Islet of Langerhans (tissue), 1 donor: Measurements from ENCODE around the gene JAM3.

Experiments
- FAIRE-seq: peaks from one replicate; lab custom pipeline; 2011; peaks lifted over from hg19 to GRCh38; lab: Jason Lieb, UNC

JAM3 gene

DNA sequence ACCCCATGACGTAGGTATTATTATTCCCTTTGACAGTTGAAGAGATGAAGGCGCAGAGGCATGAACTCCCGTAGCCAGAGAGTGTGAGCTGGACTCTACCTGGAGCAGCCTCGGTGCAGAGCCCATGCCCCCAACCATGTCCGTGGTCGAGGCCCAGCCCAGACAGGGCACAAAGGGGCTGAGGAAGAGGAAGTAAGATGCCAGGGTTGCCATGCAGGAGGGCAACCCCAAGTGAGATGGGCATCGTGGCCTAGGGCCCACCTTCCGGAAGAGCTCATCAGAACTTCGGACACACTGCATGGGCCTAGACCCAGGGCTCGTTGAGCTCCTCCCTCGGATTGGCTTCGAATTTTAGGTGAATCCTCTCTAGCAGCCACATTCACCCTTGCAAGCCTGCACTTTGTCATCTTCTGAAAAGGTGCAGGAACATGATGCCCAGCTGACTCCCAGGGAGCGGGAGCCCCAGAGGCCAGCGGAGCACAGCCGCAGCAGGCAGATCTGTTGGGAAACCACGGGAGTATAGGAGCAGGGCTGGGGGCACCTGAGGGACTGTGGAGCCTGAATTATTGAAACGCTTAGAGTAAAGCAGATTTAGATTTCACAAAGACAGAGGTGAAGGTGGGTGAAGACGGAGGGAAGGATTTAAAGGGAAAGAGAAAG is 29.0 kb upstream of the JAM3 start:
- no peak for FAIRE-seq

DNA sequence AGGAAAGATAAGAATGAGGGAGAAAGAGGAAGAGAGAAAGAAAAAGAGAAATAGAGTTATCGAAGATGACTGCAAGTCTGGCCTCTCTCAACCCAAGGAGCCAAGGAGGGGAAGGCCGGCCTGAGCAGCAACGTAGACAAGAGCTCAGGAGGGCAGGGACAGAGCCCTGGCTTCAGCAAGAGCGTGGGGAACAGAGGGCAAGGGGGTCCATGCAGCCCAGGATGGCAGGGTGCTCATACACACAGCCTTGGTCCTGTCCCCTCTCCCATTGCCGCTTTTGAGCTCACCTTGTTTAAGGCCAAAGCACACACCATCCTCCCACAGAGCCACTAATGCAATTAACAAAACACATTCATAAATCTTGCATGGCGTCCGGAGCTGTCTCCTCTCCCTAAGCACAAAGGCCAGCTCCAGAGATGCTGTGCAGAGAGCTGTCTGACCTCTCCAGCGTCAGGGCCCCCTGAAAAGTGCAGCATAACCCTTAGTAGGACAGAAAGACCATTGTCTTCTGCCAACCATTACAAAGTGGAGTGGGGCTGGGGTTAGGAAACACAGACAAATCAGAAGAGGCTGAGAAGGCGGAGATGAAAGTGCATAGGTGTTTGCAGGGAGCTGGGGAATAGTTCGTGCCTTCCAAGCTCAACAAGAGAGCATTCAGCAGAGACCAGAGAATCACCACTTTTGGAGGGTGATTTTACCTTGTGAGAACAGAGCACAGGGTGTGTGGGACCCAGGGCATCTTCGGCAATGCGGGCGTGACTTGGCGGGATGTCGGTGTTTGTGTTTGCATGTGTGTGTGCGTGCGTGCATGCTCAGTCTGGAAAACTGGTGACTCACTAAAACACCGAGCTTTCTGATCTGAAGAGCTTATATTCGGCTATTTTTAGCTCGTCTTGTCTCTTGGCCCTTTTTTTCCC is 28.2 kb upstream of the JAM3 start:
- no peak for FAIRE-seq

DNA sequence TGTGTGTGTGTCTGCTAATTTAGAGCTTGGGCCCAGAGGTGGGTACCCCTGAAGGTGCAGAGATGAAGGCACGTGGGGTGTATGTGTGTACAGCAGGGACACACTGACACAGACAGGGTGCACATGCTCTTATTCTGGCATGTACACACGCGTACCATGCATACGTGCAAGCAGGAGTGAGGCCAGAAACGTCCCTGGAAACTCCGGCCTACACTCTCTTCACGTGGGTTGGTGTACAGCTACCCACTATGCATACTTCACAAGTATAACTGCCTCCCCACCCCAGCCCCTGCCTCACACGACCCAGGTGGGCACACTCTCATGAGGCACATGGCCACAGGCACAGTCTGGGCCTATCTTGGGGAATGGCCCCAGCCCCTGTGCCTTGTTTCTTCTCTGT is 27.5 kb upstream of the JAM3 start:
- no peak for FAIRE-seq

GRCh38 chr11:134041791-134042696 is 26.8 kb upstream of the JAM3 start:
- FAIRE-seq, result no peak

GRCh38 chr11:134043821-134044420 is 25.0 kb upstream of the JAM3 start:
- no peak for FAIRE-seq

DNA sequence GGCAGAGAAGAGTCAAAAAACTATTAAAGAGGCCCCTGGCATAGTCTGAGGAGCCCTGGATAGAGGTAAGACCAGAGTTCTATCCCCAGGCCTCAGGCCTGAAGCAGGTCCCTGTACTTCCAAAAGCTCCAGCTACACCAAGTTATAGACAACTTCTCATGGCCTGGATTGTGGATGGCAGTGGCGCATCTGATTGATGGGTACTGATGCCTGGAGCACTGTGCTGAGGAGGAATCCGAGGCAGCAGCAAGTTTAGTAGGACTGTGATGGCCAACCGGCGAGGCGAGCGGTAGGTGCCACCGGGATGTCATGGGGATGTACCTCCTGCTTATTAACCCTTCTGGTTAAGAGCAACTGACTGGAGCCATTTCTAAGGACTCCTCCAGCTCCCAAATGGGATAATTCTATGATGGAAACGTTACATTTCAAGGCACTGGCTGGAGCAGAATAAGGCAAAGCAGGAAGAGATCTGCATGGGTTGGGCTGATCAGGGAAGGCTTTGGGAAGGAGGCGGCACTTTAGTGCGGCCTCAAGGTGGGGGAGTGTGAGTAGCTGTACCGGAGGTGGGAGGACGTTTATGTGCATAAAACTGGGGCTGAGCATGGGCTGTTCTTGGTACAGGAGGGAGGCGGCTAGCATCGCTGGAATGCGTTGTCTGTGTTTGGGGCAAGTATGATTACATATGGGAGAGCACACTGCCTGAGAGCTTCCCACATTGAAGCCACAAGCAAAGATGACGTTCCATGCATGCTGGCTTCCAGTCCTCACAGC is 24.2 kb upstream of the JAM3 start:
- no peak for FAIRE-seq

DNA sequence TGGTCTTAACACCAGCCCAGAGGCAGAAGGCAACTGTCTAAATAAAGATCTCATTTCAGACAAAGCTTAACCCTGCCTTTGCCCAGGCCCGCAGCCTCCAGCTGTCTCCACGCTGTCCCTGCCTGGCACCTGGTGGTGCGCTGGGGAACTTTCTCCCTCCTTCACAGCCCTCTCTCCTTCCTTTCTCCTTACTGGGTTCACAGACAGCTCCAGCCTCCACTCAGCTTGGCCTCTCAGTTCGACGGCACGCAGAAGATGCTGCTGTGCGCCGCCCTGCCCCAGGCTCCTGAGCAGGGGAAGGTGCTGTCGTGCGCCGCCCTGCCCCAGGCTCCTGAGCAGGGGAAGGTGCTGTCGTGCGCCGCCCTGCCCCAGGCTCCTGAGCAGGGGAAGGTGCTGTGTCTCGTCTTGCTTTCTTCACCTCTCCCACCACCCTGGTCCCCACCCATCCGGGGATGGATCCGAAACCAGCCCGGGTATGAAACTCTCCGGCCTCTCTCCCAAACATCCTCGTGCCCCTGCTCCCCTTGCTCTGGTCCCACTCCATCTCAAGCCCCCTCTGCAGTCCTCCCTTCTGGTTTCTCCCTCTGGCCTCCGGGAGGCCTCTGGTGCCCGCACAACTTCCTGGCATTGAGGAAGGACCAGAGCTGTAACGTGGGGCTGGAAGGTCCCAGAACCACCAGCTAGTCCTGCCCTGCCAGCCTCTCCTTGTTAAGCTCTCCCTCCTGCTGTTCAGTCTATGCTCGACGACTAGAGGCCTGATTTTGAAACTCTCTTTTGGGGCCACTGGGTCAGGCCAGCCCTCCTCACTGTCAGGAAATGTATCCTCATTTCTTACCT is 22.9 kb upstream of the JAM3 start:
- no peak for FAIRE-seq

DNA sequence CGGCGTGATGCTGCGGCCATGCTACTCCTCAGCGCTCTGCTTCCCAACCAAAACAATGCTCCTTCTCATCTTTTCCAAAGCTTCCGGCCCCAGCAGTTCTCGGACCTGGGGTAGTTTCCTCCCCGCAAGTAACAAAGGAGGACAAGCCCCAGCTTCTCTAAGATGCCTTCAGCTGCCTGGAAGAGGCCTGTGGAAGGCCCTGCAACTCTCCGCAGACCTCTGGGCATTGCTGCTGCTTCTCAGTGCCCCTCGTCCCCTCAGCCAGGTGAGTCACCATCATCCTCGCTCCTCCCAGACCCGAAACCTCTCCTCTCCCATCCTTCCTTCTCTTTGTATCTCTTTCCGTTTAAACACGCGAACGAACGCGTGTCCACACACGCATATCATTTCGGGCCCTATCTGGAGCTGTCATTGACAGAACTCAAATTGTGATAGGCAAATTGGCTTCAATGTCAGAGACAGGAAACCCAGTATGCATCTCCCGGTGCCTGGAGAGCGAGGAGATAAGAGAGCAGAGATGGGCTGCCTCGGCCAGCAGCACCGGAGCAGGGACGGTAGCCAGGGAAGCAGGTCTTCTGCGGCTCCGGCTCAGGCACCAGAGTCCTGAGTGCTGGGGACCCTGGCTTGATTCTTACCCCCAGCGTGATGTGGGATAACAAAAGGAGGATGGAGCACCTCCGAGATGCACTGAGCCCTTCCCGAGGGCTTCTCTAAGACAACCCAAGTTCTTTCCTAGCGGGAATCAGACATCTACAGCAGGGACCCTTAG is 22.0 kb upstream of the JAM3 start:
- FAIRE-seq, result no peak

GRCh38 chr11:134047586-134047999 is 21.3 kb upstream of the JAM3 start:
- FAIRE-seq, result no peak

DNA sequence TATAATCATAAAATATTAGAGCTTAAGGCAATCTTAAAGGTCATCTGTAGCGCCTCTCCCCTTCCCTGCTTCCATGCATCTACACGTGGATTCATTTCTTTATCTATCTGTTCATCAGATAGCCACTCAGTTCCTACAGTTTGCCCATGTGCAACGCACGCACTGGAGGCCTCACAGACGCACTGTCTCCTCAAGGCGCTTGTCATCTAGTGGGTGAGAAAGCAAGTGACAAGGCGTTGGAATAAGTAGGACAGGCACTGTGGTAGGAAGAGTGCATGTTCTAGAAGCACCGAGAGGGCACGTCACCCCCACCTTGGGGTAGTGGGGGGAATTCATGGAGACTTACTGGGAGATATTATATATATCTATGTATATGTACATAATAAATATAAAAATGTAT is 20.8 kb upstream of the JAM3 start:
- FAIRE-seq, result no peak

DNA sequence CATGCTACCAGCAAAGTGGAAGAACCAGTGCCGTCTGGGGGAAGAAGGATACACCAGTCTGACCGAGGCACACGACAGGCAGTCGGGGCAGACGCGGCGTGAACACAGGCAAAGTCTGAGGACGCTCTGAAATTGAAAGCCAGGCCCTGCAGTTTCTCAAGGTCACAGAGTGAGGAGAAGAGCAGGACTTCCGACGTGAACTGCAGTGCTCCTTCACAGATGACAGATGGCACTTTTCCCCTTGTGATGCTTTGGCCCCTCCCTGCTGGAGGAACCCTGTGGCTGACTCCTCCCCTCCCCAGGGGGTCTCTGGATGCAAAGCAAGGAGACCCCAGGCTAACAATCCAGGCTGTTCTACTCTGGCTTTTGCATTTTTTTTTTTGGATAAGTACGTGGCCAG is 19.6 kb upstream of the JAM3 start:
- no peak for FAIRE-seq

DNA sequence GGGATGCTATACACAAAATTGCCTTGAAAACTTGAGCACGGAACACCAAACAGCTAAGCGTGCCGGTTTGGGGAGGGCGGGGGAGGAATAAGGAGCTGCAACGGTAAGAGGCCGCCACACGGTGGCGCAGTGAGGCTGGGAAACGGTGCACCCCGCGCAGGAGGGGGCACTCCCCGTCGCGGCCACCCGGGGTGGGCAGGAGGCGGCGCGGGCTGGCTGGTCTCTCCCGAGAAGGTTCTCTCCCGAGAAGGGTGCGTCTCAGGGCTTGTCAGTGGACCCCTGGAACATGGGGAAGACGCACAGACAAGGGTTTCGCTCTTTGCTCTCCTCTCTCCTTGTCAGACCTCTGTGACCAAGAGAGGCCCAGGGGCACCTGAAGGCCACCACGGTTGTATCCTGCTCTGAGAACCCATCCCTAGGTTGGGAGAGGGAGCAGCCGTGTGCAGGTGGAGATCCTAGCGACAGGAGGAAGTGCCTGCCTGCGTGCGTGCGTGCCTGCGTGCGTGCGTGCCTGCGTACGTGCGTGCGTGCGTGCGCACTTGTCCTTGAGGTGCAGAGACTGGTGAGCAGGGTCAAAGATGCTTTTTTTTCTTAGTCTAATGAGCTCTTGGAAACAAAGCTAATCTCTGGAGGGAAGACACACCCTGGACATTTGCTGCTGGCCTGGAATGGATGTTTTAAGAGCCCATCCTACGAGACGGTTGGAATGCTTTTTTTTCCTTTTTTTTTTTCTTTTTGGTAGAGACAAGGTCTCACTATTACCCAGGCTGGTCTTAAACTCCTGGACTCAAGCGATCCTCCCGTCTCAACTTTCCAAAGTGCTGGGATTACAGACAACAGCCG is 18.1 kb upstream of the JAM3 start:
- FAIRE-seq, result peak; percentile 80

DNA sequence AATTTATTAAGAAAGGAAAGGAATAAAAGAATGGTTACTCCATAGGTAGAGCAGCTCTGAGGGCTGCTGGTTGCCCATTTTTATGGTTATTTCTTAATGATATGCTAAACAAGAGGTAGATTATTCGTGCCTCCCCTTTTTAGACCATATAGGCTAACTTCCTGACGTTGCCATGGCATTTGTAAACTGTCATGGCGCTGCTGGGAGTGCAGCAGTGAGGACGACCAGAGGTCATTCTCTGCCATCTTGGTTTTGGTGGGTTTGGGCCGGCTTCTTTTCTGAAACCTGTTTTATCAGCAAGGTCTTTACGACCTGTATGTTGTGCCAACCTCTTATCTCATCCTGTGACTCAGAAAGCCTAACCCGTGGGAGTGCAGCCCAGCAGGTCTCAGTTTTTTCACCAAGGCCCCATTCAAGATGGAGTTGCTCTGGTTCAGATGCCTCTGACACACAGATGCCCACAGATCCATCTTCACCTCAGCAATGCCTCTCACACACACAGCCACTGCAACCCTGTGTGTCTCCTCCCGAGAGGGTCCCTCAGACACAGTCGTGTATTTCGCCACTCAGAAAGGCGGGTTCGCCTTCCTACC is 16.4 kb upstream of the JAM3 start:
- FAIRE-seq, result no peak

- FAIRE-seq, result no peak
These were observed 15.6 kb upstream of the JAM3 start for GRCh38 chr11:134052988-134053945.

- FAIRE-seq, result no peak
These were observed 13.8 kb upstream of the JAM3 start for GRCh38 chr11:134055029-134055428.

GRCh38 chr11:134060316-134060715 is 8.6 kb upstream of the JAM3 start:
- no peak for FAIRE-seq
